PC-3 (cell line): Measurements from ENCODE around the gene FIS1.

Experiments used
- EZH2 ChIP-seq: fragments of 300-600 bp; sonication (generic); IDR thresholded peaks from one replicate; pipeline ENCODE4 v1.6.1; 2017; ENCODE audit warnings: antibody characterized with exemption, mild to moderate bottlenecking, low read length; ENCODE audit not compliant: unreplicated experiment
- EZH2phosphoT487 ChIP-seq: fragments of 300-600 bp; sonication (generic); IDR thresholded peaks from 2 replicates; pipeline ENCODE4 v1.6.1; 2018; ENCODE audit warnings: mild to moderate bottlenecking, antibody characterized with exemption, low read length, borderline replicate concordance
- TF ChIP-seq, protein P1 (sequence below): fragments of 300-600 bp; sonication (generic); conservative IDR thresholded peaks from 2 replicates; pipeline ENCODE4 v1.5.1; 2017; ENCODE audit warnings: antibody characterized with exemption, low read depth, mild to moderate bottlenecking, low read length

DNA sequence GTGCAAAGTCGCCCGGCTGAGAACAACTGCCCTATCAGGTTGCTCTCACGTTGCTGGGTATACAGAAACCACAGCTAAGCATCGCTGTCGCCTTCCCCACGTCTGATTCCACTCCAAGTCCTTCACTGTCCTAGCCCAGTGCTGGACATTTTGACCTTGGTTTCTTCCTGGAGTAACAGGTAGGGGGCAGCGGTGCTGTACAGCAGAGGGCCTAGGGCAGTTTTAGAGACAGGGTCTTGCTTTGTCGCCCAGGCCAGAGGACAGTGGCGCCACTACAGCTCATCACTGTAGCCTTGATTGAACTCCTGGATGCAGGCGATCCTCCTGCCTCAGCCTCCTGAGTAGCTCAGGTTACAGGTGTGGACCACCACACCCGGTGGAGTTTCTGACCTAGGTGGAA lies 9.8 kb downstream of the FIS1 start:
- TF ChIP-seq EZH2phosphoT487 (no peak), EZH2 (no peak)
- TF ChIP-seq, protein P1, sequence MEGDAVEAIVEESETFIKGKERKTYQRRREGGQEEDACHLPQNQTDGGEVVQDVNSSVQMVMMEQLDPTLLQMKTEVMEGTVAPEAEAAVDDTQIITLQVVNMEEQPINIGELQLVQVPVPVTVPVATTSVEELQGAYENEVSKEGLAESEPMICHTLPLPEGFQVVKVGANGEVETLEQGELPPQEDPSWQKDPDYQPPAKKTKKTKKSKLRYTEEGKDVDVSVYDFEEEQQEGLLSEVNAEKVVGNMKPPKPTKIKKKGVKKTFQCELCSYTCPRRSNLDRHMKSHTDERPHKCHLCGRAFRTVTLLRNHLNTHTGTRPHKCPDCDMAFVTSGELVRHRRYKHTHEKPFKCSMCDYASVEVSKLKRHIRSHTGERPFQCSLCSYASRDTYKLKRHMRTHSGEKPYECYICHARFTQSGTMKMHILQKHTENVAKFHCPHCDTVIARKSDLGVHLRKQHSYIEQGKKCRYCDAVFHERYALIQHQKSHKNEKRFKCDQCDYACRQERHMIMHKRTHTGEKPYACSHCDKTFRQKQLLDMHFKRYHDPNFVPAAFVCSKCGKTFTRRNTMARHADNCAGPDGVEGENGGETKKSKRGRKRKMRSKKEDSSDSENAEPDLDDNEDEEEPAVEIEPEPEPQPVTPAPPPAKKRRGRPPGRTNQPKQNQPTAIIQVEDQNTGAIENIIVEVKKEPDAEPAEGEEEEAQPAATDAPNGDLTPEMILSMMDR, result peak; percentile 39; the same call in 1 of the 2 replicates
